OCI-LY3 (cell line): ENCODE data around the gene MLST8.

Experiments
- EZH2phosphoT487 ChIP-seq: fragments of 200-600 bp; shearing (Covaris generic); IDR thresholded peaks from 2 replicates; pipeline ENCODE4 v1.6.1; 2018; ENCODE audit warnings: antibody characterized with exemption, mixed run types, low read depth
- TF ChIP-seq, protein P1 (sequence below): fragments of 200-600, 300-600 bp; sonication (generic); IDR thresholded peaks from 2 replicates; pipeline ENCODE4 v1.5.1; 2014; ENCODE audit warnings: antibody characterized with exemption, low read length, low read depth

DNA sequence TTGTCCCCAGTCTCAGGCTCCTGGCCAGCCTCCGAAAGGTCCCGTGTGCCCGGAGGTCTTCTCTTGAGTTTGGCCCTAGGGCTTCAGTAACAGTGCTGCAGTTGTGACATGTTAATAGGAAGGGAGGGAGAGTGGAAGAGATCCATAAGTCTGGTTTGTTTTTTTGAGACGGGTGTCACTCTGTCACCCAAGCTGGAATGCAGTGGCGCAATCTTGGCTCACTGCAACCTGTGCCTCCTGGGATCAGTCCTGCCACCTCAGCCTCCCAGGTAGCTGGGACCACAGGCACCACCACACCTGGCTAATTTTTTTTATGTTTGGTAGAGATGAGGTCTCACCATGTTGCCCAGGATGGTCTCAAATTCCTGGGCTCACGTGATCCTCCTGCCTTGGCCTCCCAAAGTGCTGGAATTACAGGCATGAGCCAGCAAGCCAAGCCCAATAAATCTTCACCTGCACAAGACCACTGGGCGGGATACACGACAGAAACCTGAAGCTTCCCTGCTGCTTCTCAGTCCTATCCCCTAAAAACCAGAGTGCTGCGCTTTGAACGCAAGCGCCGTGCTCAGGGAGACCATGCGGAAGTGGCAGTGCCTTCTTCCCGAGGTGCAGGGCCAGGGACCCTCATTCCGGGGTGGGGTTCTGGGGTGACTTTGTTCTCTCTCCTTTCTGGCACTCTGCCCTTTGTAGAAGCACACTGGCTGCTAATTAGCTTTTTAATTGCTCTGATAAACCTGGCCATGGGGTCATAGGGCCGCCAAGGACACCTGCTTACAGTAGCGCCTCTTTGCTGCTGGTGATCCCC, 38.8 kb upstream of the MLST8 start:
- TF ChIP-seq, protein P1, sequence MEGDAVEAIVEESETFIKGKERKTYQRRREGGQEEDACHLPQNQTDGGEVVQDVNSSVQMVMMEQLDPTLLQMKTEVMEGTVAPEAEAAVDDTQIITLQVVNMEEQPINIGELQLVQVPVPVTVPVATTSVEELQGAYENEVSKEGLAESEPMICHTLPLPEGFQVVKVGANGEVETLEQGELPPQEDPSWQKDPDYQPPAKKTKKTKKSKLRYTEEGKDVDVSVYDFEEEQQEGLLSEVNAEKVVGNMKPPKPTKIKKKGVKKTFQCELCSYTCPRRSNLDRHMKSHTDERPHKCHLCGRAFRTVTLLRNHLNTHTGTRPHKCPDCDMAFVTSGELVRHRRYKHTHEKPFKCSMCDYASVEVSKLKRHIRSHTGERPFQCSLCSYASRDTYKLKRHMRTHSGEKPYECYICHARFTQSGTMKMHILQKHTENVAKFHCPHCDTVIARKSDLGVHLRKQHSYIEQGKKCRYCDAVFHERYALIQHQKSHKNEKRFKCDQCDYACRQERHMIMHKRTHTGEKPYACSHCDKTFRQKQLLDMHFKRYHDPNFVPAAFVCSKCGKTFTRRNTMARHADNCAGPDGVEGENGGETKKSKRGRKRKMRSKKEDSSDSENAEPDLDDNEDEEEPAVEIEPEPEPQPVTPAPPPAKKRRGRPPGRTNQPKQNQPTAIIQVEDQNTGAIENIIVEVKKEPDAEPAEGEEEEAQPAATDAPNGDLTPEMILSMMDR: no peak
- no peak for TF ChIP-seq EZH2phosphoT487
